Gastroesophageal sphincter (tissue), 4 donors: ENCODE data around the gene PNMA6F. TPM values are rescaled to one million over a fixed set of nuclear protein-coding genes. Genes with fewer than 3 reads are reported as not detected.
"Not testable (repeated sequence)": the region's sequence is repeated elsewhere in the genome, so short reads cannot be mapped to it uniquely, and the experiment has no call there.

Experiments
- ATAC-seq: fragments of 150-250 bp; one replicate; pipeline ENCODE4 v1.9.1; 2016; ENCODE audit warnings: mild to moderate bottlenecking, moderate library complexity
- H3K27ac ChIP-seq, 4 donors: fragments of 200-600 bp; sonication (generic) in 3 of 4; 1 replicate in 3 of 4; 2 replicates in 1 of 4; pipeline ENCODE4 v1.5.1; 2016 to 2019
- H3K27me3 ChIP-seq: fragments of 200-600 bp; sonication (generic); one replicate; pipeline ENCODE4 v1.5.1; 2019
- H3K36me3 ChIP-seq, 2 donors: fragments of 200-600 bp; sonication (generic); one replicate each; pipeline ENCODE4 v1.5.1; 2019; ENCODE audit warnings: control low read depth in 1 of 2
- H3K4me1 ChIP-seq, 3 donors: fragments of 200-600 bp; sonication (generic); 1 replicate in 2 of 3; 2 replicates in 1 of 3; pipeline ENCODE4 v1.5.1; 2016 to 2019; ENCODE audit warnings: control low read depth in 2 of 3
- H3K4me3 ChIP-seq, 2 donors: fragments of 200-600 bp; sonication (generic); one replicate each; pipeline ENCODE4 v1.5.1; 2019; ENCODE audit warnings: mild to moderate bottlenecking in 1 of 2, moderate library complexity in 1 of 2
- H3K9me3 ChIP-seq, 3 donors: fragments of 200-600 bp; sonication (generic); one replicate each; pipeline ENCODE4 v1.5.1; 2017 to 2019; ENCODE audit warnings: control low read depth in 2 of 3
- EP300 ChIP-seq: sonication (generic); formaldehyde crosslinking; IDR thresholded peaks from one replicate; pipeline ENCODE4 v1.6.1; 2017; ENCODE audit warnings: antibody characterized with exemption, mild to moderate bottlenecking
- POLR2A ChIP-seq, 2 donors: fragments of 450-650 bp; IDR thresholded peaks; one replicate each; pipeline ENCODE4 v1.6.1; 2017; ENCODE audit warnings: antibody characterized with exemption in 2 of 2, mild to moderate bottlenecking in 2 of 2, moderate library complexity in 1 of 2
- POLR2AphosphoS5 ChIP-seq: sonication (generic); formaldehyde crosslinking; IDR thresholded peaks from one replicate; pipeline ENCODE4 v1.6.1; 2017; ENCODE audit warnings: antibody characterized with exemption
- WGBS, 2 donors: methylation state at CpG; one replicate each; pipeline ENCODE4 v1.1.5; 2018; ENCODE audit warnings: low coverage in 1 of 2; 5-methylcytosine and 5-hydroxymethylcytosine counted together
- total RNA-seq, 4 donors: library from RNA; depleted of rRNA; stranded (reverse); fragments of >200 nt; gene quantifications; one replicate each; pipeline ENCODE4 v1.1.0, GENCODE V29; 2016
- TF ChIP-seq, protein P1 (sequence below), 4 experiments: fragments of 200-600 bp in 2 of 4; fragments of 450-650 bp in 2 of 4; sonication (generic) in 1 of 4; IDR thresholded peaks; one replicate each; pipeline ENCODE4 v1.5.1; 2017 to 2019; ENCODE audit warnings: antibody characterized with exemption in 4 of 4, mild to moderate bottlenecking in 2 of 4, moderate library complexity in 2 of 4

PNMA6F gene
- total RNA-seq, 4 donors from 2014 or later: not detected

DNA sequence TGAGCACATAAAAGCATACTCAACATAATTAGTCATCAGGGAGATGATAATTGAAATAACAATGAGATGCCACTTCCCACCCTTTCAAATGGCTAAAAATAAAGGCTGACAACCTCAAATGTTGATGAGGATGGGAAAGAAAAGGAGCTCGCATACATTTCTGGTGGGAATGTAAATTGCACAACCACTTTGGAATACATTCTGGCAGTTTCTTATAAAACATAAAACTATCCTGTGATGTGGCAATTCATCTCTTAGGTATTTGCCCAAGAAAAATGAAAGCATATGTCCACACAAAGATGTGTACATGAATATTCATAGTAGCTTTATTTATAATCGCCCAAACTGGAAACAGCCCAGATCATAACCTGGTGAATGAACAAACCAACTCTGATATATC, 11.7 kb upstream of the PNMA6F start:
- no peaks in the 10 kb centered on the region for H3K27me3 ChIP-seq
- 33 to 75% methylated on average over 2 of the region's 2 CpGs for WGBS, 2 donors
- no peak for ATAC-seq
- H3K27ac ChIP-seq: peak overlapping the region in 1 of 4 donors; percentile 78
- H3K4me3 ChIP-seq: peak overlapping the region in 1 of 2 donors; percentile 73
- no peaks in the 10 kb centered on the region for H3K36me3 ChIP-seq
- H3K9me3 ChIP-seq: no peaks in the 10 kb centered on the region
- peaks cover 0 to 18% (median 0%) of the 10 kb centered on the region in 3 donors for H3K4me1 ChIP-seq
- TF ChIP-seq EP300: no peak
- TF ChIP-seq, protein P1, sequence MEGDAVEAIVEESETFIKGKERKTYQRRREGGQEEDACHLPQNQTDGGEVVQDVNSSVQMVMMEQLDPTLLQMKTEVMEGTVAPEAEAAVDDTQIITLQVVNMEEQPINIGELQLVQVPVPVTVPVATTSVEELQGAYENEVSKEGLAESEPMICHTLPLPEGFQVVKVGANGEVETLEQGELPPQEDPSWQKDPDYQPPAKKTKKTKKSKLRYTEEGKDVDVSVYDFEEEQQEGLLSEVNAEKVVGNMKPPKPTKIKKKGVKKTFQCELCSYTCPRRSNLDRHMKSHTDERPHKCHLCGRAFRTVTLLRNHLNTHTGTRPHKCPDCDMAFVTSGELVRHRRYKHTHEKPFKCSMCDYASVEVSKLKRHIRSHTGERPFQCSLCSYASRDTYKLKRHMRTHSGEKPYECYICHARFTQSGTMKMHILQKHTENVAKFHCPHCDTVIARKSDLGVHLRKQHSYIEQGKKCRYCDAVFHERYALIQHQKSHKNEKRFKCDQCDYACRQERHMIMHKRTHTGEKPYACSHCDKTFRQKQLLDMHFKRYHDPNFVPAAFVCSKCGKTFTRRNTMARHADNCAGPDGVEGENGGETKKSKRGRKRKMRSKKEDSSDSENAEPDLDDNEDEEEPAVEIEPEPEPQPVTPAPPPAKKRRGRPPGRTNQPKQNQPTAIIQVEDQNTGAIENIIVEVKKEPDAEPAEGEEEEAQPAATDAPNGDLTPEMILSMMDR (IDR thresholded peaks at IDR 0.05): no peak
- no peak for TF ChIP-seq POLR2AphosphoS5
- no peak for TF ChIP-seq POLR2A (IDR thresholded peaks at IDR 0.05)

DNA sequence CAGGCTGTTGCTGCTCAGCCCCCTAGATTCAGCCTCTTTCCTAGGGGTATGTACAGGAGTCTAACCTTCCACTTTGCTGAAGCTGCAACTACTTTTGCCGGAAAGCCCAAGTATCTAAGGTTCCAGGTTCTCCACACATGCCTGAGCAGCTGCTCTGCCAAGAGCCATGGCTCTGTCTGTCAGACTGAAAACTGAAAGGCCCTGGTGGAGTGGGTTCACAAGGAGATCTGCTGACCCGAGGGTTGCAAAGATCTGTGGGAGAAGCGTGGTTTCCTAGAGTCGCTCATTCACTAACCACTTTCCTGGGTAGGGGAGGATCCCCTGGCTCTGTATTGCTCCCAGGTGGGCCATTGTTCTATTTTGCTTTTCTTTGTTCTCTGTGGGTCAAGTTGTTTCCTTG, 6.0 kb upstream of the PNMA6F start:
- no peaks in the 10 kb centered on the region for H3K36me3 ChIP-seq
- WGBS, 2 donors: 65% methylated on average over 3 of the region's 4 CpGs; no CpG with 5 or more reads in 1 of the 2 donors
- no peaks in the 10 kb centered on the region for H3K27me3 ChIP-seq
- H3K4me3 ChIP-seq: no peak overlapping the region
- no peaks in the 10 kb centered on the region for H3K4me1 ChIP-seq
- TF ChIP-seq, protein P1 (IDR thresholded peaks at IDR 0.05): no peak
- no peak for TF ChIP-seq POLR2A (IDR thresholded peaks at IDR 0.05)
- no peak for TF ChIP-seq EP300
- TF ChIP-seq POLR2AphosphoS5: no peak
- H3K27ac ChIP-seq: no peak overlapping the region
- no peak for ATAC-seq
- H3K9me3 ChIP-seq: no peaks in the 10 kb centered on the region

DNA sequence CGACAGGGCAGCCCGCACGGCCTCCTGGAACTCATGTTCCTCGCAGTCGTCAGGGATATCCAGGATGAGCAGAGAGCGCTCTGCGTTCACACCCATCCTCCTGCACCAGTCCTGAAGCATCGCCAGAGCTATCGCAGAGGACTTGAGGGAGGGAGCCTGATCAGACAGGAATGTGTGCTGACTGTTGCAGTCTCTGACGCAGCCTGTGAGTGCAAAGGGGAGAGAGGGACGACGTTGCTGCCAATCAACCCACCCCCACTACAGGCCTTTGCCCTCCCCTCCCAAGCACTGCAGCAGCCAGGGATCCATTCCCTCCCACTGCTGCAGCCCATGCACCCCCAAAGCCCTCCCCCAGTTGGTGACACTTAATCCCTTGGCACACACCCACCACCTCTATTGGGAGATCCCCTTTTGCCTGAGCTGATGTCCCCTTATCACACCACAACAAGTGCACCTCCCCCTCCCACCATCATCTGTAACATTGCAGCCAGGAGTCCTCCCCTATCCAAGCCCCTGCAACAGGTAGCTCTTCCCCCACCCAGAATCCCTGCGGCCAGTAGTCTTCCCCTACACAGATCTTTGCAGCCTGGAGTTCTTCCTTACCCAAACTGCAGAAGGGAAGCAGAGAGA, 897 bp downstream of the PNMA6F start:
- WGBS, 2 donors: 0% methylated on average over 1 of the region's 13 CpGs; no CpG with 5 or more reads in 1 of the 2 donors
- peaks cover 20% of the 10 kb centered on the region for H3K27me3 ChIP-seq

DNA sequence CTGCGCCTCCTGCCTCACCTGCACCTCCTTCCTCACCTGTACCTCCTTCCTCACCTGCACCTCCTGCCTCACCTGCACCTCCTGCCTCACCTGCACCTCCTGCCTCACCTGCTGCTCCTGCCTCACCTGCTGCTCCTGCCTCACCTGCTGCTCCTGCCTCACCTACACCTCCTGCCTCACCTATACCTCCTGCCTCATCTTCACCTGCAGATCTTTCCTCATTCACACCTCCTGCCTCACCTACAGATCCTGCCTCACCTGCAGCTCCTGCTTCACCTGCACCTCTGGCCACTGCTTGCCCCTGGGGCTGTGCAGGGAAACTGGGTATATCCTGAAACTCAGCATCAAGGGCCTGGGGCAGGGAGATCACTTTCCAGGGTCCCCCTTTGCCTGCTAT, 1.5 kb downstream of the PNMA6F start:
- H3K4me1 ChIP-seq, ATAC-seq, H3K9me3 ChIP-seq, H3K4me3 ChIP-seq, H3K27ac ChIP-seq, H3K36me3 ChIP-seq: not testable (repeated sequence)
- H3K27me3 ChIP-seq: peaks cover 20% of the 10 kb centered on the region
- no CpG with 5 or more reads among the region's 1 CpG for WGBS, 2 donors

More for the DNA sequence above, 897 bp downstream of the PNMA6F start:
- Histone ChIP-seq H3K36me3 (no peaks in the 10 kb centered on the region), H3K27ac (no peak overlapping the region), H3K4me3 (no peak overlapping the region), H3K4me1 (no peaks in the 10 kb centered on the region), H3K9me3 (no peaks in the 10 kb centered on the region)
- no peak for ATAC-seq
- TF ChIP-seq POLR2AphosphoS5 (no peak), POLR2A (IDR thresholded peaks at IDR 0.05) (no peak), EP300 (no peak)
- TF ChIP-seq, protein P1 (IDR thresholded peaks at IDR 0.05): no peak

DNA sequence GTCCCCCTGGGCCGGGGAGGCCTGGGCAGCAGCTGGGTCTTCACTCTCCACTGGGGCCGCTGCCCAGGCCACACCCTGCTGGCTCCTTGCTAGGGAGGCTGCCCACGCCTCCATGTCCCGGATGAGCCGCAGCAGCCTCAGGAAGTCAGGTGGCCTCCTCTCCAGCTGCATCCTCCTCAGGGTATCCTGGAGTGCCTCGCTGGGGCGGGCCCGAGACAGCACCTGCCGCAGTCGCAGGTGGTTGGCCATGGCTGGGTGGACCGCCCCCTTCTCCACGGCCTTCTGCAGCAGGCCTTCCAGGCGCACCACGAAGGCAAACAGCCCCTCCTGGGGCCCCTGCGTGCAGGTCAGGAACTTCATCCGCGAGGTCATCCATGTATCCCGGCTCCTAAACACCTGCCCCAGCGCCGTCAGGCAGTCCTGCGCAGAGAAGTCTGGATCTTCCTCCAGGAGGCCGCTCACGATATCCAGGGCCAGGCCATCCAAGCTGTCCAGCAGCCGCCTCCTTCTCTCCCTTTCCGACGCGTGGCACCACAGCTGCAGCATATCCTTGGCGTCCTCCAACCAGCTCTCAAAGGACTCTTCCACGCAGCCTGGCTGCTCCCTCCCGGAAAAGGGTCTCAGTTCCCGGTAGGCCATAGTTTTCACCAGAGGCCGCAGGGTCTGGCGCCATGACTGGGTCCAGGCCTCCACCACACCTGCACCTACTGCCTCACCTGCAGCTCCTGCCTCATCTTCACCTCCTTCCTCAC, 2.1 kb downstream of the PNMA6F start:
- no peaks in the 10 kb centered on the region for H3K36me3 ChIP-seq
- TF ChIP-seq POLR2AphosphoS5: no peak
- TF ChIP-seq, protein P1 (IDR thresholded peaks at IDR 0.05): no peak
- ATAC-seq: peak; percentile 24
- no peak overlapping the region for H3K4me3 ChIP-seq
- no peak overlapping the region for H3K27ac ChIP-seq
- H3K27me3 ChIP-seq: peaks cover 20% of the 10 kb centered on the region
- no peaks in the 10 kb centered on the region for H3K9me3 ChIP-seq
- no CpG with 5 or more reads among the region's 33 CpGs for WGBS, 2 donors
- H3K4me1 ChIP-seq: no peaks in the 10 kb centered on the region
